Lower lobe of right lung (tissue), 2 donors: ENCODE measurements around the gene VASN. TPM values are rescaled to one million over a fixed set of nuclear protein-coding genes. Genes with fewer than 3 reads are reported as not detected.
A peak's percentile ranks its signal among the peaks of the same experiment; 100 is the strongest.

Experiments
- ATAC-seq, 2 donors: fragments of 200-7000 bp; cut with Tn5 transposase; one replicate each; pipeline ENCODE4 v1.9.1; 2020 to 2022; ENCODE audit warnings: mild to moderate bottlenecking in 2 of 2, moderate library complexity in 2 of 2
- DNase-seq: peaks from one replicate; pipeline ENCODE4 v3.0.0-alpha.2; 2020
- H3K27ac ChIP-seq: fragments of 200-600 bp; one replicate; pipeline ENCODE4 v1.8.0; 2022
- H3K27me3 ChIP-seq: fragments of 200-600 bp; one replicate; pipeline ENCODE4 v1.8.0; 2022; ENCODE audit warnings: low read depth
- H3K36me3 ChIP-seq: fragments of 200-600 bp; one replicate; pipeline ENCODE4 v1.8.0; 2022; ENCODE audit warnings: mild to moderate bottlenecking
- H3K4me1 ChIP-seq: fragments of 200-600 bp; one replicate; pipeline ENCODE4 v1.8.0; 2022
- H3K4me3 ChIP-seq: fragments of 200-600 bp; one replicate; pipeline ENCODE4 v1.8.0; 2022; ENCODE audit warnings: mild to moderate bottlenecking
- H3K9me3 ChIP-seq: fragments of 200-600 bp; one replicate; pipeline ENCODE4 v1.8.0; 2022
- CTCF ChIP-seq: fragments of 200-600 bp; IDR thresholded peaks from one replicate; pipeline ENCODE4 v1.8.0; 2022; ENCODE audit warnings: antibody characterized with exemption, mild to moderate bottlenecking
- intact Hi-C: fragments of 100-400 bp; cut with DNase I; formaldehyde crosslinking; loops from one replicate; pipeline ENCODE4 v1.11.0; 2022
- total RNA-seq: library from RNA; stranded (reverse); fragmentation: NEBNext Ultra II Directional; extraction: Animal tissue kit (Norgen Biotek cat#: 25700); gene quantifications from one replicate; pipeline ENCODE4 v1.2.1, GENCODE V29; 2021
- donor health status: DM: no; HTN: yes; CAD: no; lungs with severe emphysema.

Gene VASN
- total RNA-seq, 1 donor from 2014 or later: 17.4 TPM

- no peak overlapping the region for H3K4me3 ChIP-seq
- H3K9me3 ChIP-seq: no peaks in the 10 kb centered on the region
- H3K4me1 ChIP-seq: peaks cover 59% of the 10 kb centered on the region
- H3K27me3 ChIP-seq: no peaks in the 10 kb centered on the region
- no peak for TF ChIP-seq CTCF
- H3K27ac ChIP-seq: peak overlapping the region; percentile 77
- ATAC-seq (no peak), DNase-seq (no peak)
- peaks cover 5% of the 10 kb centered on the region for H3K36me3 ChIP-seq
- intact Hi-C loops: no loop called here
Measured at GRCh38 chr16:4370151-4370550, 1.5 kb upstream of the VASN start.

GRCh38 chr16:4370570-4371356 is 885 bp upstream of the VASN start:
- Histone ChIP-seq H3K4me3 (no peak overlapping the region), H3K36me3 (no peaks in the 10 kb centered on the region), H3K27me3 (no peaks in the 10 kb centered on the region), H3K9me3 (no peaks in the 10 kb centered on the region), H3K27ac (peak overlapping the region; percentile 77), H3K4me1 (peaks cover 65% of the 10 kb centered on the region)
- intact Hi-C loops: no loop called here
- TF ChIP-seq CTCF: no peak
- peak; percentile 69 for DNase-seq
- ATAC-seq: peak; percentile 22 to 51

- Histone ChIP-seq H3K27me3 (no peaks in the 10 kb centered on the region), H3K4me1 (peaks cover 78% of the 10 kb centered on the region), H3K36me3 (no peaks in the 10 kb centered on the region), H3K27ac (peak overlapping the region; percentile 77), H3K9me3 (no peaks in the 10 kb centered on the region), H3K4me3 (peak overlapping the region; percentile 74)
- no peak for DNase-seq
- TF ChIP-seq CTCF: no peak
- intact Hi-C loops: no loop called here
- ATAC-seq: peak; percentile 3 to 6
Measured at GRCh38 chr16:4372001-4372577, 441 bp downstream of the VASN start.

- no peaks in the 10 kb centered on the region for H3K27me3 ChIP-seq
- DNase-seq (no peak), ATAC-seq (no peak)
- peak overlapping the region; percentile 74 for H3K4me3 ChIP-seq
- TF ChIP-seq CTCF: no peak
- H3K4me1 ChIP-seq: peaks cover 85% of the 10 kb centered on the region
- H3K36me3 ChIP-seq: peaks cover 2% of the 10 kb centered on the region
- peak overlapping the region; percentile 77 for H3K27ac ChIP-seq
- no peaks in the 10 kb centered on the region for H3K9me3 ChIP-seq
- intact Hi-C loops: no loop called here
Measured at GRCh38 chr16:4372578-4373355, 1.1 kb downstream of the VASN start.

GRCh38 chr16:4373356-4373908 is 1.8 kb downstream of the VASN start:
- no peaks in the 10 kb centered on the region for H3K9me3 ChIP-seq
- peaks cover 6% of the 10 kb centered on the region for H3K36me3 ChIP-seq
- ATAC-seq: no peak
- intact Hi-C loops: no loop called here
- no peak for TF ChIP-seq CTCF
- H3K27ac ChIP-seq: peak overlapping the region; percentile 77
- no peak for DNase-seq
- H3K4me3 ChIP-seq: peak overlapping the region; percentile 74
- H3K4me1 ChIP-seq: peaks cover 92% of the 10 kb centered on the region
- H3K27me3 ChIP-seq: no peaks in the 10 kb centered on the region
